Endodermal cell (in vitro differentiated cells): ENCODE measurements around the gene BTBD9. TPM values are rescaled to one million over a fixed set of nuclear protein-coding genes. Genes with fewer than 3 reads are reported as not detected.

Source experiments
- DNase-seq: peaks from one replicate; pipeline ENCODE4 v3.0.0-alpha.2; 2017
- H3K27ac ChIP-seq: 2 replicates; pipeline ENCODE4 v1.5.1; 2013; ENCODE audit warnings: mild to moderate bottlenecking, low read depth, low read length, moderate library complexity
- H3K27me3 ChIP-seq: 2 replicates; pipeline ENCODE4 v1.6.1; 2013; ENCODE audit warnings: mild to moderate bottlenecking, low read length, moderate library complexity; ENCODE audit not compliant: insufficient read depth, control insufficient read depth, poor library complexity, severe bottlenecking
- H3K36me3 ChIP-seq: 2 replicates; pipeline ENCODE4 v1.7.0; 2013; ENCODE audit warnings: mild to moderate bottlenecking, low read length, moderate library complexity; ENCODE audit not compliant: control insufficient read depth, insufficient read depth
- H3K4me1 ChIP-seq: one replicate; pipeline ENCODE4 v1.7.0; 2013; ENCODE audit warnings: low read length; ENCODE audit not compliant: control insufficient read depth, insufficient read depth
- H3K4me3 ChIP-seq: 2 replicates; pipeline ENCODE4 v1.5.1; 2013; ENCODE audit warnings: mild to moderate bottlenecking, low read length, moderate library complexity
- H3K9ac ChIP-seq: 2 replicates; pipeline ENCODE4 v1.6.1; 2013; ENCODE audit warnings: mild to moderate bottlenecking, low read length, moderate library complexity; ENCODE audit not compliant: poor library complexity, severe bottlenecking; ENCODE audit errors: extremely low read depth
- H3K9me3 ChIP-seq: 2 replicates; pipeline ENCODE4 v1.6.1; 2013; ENCODE audit warnings: mild to moderate bottlenecking, low read length, moderate library complexity; ENCODE audit not compliant: control insufficient read depth
- H3K27ac Mint-ChIP-seq: 2 replicates; pipeline ENCODE4 v1.8.0; 2020; ENCODE audit warnings: mixed read lengths
- H3K27me3 Mint-ChIP-seq: 2 replicates; pipeline ENCODE4 v1.8.0; 2021; ENCODE audit warnings: mild to moderate bottlenecking, mixed read lengths; ENCODE audit not compliant: insufficient read depth
- H3K36me3 Mint-ChIP-seq: 2 replicates; pipeline ENCODE4 v1.8.0; 2020; ENCODE audit warnings: low read depth, mixed read lengths
- H3K4me1 Mint-ChIP-seq: 2 replicates; pipeline ENCODE4 v1.8.0; 2020; ENCODE audit warnings: mixed read lengths
- H3K4me3 Mint-ChIP-seq: 2 replicates; pipeline ENCODE4 v1.8.0; 2020; ENCODE audit warnings: mild to moderate bottlenecking, moderate library complexity, mixed read lengths
- H3K9me3 Mint-ChIP-seq: 2 replicates; pipeline ENCODE4 v1.8.0; 2020; ENCODE audit warnings: mild to moderate bottlenecking, mixed read lengths
- CTCF ChIP-seq: fragments of 200-600 bp; sonication (generic); conservative IDR thresholded peaks from 2 replicates; pipeline ENCODE4 v1.5.0; 2021; ENCODE audit warnings: antibody characterized with exemption, mild to moderate bottlenecking
- WGBS, 2 experiments: methylation state at CpG; one replicate each; pipeline versions ENCODE4 v1.1.5 to v1.1.7; 2013; ENCODE audit warnings: missing lambda C conversion rate in 2 of 2, mixed read lengths in 1 of 2; ENCODE audit not compliant: insufficient coverage in 1 of 2, insufficient read length in 1 of 2; 5-methylcytosine and 5-hydroxymethylcytosine counted together
- total RNA-seq, 2 donors: library from RNA; stranded (reverse); fragmentation: NEBNext Ultra II Directional in 1 of 2; extraction: Animal tissue kit (Norgen Biotek cat#: 25700) in 1 of 2; gene quantifications; 2 replicates in 1 of 2; 3 replicates in 1 of 2; pipeline ENCODE4 v1.2.1, GENCODE V29; 2021

The BTBD9 gene
- total RNA-seq, 2 donors from 2014 or later, result 7.6 to 12.3 TPM

GRCh38 chr6:38583523-38583922, 56.2 kb downstream of the BTBD9 start:
- no peaks in the 10 kb centered on the region for H3K36me3 Mint-ChIP-seq
- Histone ChIP-seq H3K27me3 (no peaks in the 10 kb centered on the region), H3K9me3 (no peaks in the 10 kb centered on the region), H3K4me1 (no peaks in the 10 kb centered on the region), H3K9ac (no peak overlapping the region), H3K27ac (no peak overlapping the region), H3K4me3 (no peak overlapping the region), H3K36me3 (no peaks in the 10 kb centered on the region)
- H3K9me3 Mint-ChIP-seq, result no peaks in the 10 kb centered on the region
- H3K4me1 Mint-ChIP-seq, result no peaks in the 10 kb centered on the region
- no peak for DNase-seq
- H3K4me3 Mint-ChIP-seq, result no peak overlapping the region
- no peak for TF ChIP-seq CTCF
- no peaks in the 10 kb centered on the region for H3K27me3 Mint-ChIP-seq
- no peak overlapping the region for H3K27ac Mint-ChIP-seq
- 91% methylated on average over 1 of the region's 1 CpG; no CpG with 5 or more reads in 1 of the 2 experiments for WGBS, 2 experiments

DNA sequence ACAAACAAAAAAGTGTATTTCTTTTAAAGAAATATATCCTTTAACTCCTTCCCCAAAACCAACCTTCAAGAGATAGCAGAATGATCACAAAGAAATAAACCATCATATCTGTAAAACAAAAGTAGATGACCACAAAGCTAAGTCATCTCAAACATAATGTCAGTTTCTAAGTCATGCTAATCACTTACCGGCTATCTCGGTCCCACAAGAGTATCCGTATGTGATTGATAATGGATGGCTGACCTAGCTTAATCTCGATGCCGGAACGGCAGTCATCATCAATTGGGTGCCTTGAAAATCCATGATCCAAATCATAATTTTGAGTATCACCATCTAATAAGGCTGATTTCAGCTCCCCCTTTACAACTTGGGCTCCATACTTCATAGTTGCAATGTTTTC, 59.7 kb downstream of the BTBD9 start:
- peaks cover 8% of the 10 kb centered on the region for H3K4me1 Mint-ChIP-seq
- Histone ChIP-seq H3K27ac (no peak overlapping the region), H3K9ac (no peak overlapping the region), H3K36me3 (no peaks in the 10 kb centered on the region), H3K27me3 (no peaks in the 10 kb centered on the region), H3K9me3 (no peaks in the 10 kb centered on the region), H3K4me1 (no peaks in the 10 kb centered on the region), H3K4me3 (no peak overlapping the region)
- no peak overlapping the region for H3K4me3 Mint-ChIP-seq
- peaks cover 5% of the 10 kb centered on the region for H3K36me3 Mint-ChIP-seq
- no peaks in the 10 kb centered on the region for H3K9me3 Mint-ChIP-seq
- no peak overlapping the region for H3K27ac Mint-ChIP-seq
- no peak for DNase-seq
- H3K27me3 Mint-ChIP-seq, result no peaks in the 10 kb centered on the region
- TF ChIP-seq CTCF, result no peak
- 95 to 99% methylated on average over 6 of the region's 6 CpGs for WGBS, 2 experiments

GRCh38 chr6:38579010-38579628, 60.6 kb downstream of the BTBD9 start:
- H3K4me3 Mint-ChIP-seq, result no peak overlapping the region
- H3K27me3 ChIP-seq, result no peaks in the 10 kb centered on the region
- H3K27ac Mint-ChIP-seq, result no peak overlapping the region

More at GRCh38 chr6:38579010-38579628, 60.6 kb downstream of the BTBD9 start:
- no peak overlapping the region for H3K27ac ChIP-seq
- no peaks in the 10 kb centered on the region for H3K4me1 ChIP-seq
- Mint-ChIP-seq H3K27me3 (no peaks in the 10 kb centered on the region), H3K36me3 (peaks cover 11% of the 10 kb centered on the region), H3K4me1 (peaks cover 11% of the 10 kb centered on the region), H3K9me3 (peaks cover 3% of the 10 kb centered on the region)
- DNase-seq, result no peak
- no peaks in the 10 kb centered on the region for H3K36me3 ChIP-seq
- TF ChIP-seq CTCF, result no peak
- H3K9me3 ChIP-seq, result peaks cover 8% of the 10 kb centered on the region
- no peak overlapping the region for H3K9ac ChIP-seq
- no peak overlapping the region for H3K4me3 ChIP-seq
